GM10847 (cell line): ENCODE data around the gene SKI.

ENCODE experiments used
- POLR2A ChIP-seq: IDR thresholded peaks from 2 replicates; pipeline ENCODE4 v1.6.1; 2011; ENCODE audit not compliant: insufficient read length; ENCODE audit errors: extremely low read depth

SKI gene

DNA sequence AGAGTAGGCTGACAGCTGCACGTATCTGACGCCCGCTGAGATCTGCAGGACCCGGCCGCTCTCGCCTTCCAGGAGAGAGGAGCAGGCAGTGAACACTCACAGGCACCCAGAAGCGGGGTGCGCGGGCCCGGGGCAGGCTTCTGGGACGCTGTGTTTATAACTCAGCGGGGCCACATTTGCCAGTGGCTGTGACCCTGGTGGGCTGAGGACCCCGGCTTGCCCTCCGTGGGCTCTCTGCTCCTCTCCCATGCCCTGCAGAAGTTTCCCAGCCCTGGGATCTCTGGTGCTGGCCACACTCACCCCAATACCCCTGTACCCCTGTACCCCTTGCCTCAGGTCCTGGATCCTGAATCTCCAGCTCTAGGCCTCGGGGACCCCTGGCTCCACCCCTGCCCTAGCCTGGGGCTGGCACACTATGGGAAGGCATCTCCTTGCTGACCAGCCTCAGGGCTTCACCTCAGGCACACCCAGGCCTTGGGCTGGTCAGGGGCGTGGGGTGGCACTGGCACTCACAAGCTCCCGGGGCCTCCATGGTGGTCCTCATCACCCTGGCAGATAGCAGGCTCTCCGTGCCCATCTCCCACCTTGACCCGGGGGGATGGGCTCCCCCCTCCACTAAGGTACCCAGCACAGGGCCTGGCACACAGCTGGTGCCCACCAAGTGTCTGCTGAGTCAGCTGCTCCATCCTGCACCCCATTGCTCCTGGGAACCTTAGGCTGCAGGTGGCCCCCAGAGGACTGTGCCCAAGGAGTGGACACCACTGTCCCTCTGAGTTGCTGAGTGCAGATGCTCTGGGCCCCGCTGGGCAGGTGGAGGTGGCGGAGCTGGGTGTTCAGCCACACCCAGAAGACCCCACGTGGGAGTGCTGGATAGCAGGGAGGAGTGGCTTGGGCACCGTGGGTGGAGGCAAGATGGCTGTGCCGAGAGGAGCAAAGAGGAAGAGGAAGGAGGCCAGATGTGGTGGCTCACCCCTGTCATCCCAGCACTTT lies 130.8 kb downstream of the SKI start:
- no peak for TF ChIP-seq POLR2A
